GM13977 (cell line): ENCODE measurements around the gene OSBP2.
A peak's percentile ranks its signal among the peaks of the same experiment; 100 is the strongest.

Source experiments
- DNase-seq: peaks from one replicate; pipeline ENCODE4 v3.0.0; 2012; ENCODE audit warnings: low spot score
- CTCF ChIP-seq: IDR thresholded peaks from 2 replicates; pipeline ENCODE4 v1.5.1; 2012; ENCODE audit warnings: mild to moderate bottlenecking, control low read depth; ENCODE audit not compliant: insufficient read depth; ENCODE audit errors: extremely low read depth, missing control alignments
- in situ Hi-C: fragments of 300-500 bp; cut with MboI; formaldehyde crosslinking; loops from one replicate; pipeline ENCODE4 v1.12.0; 2022; ENCODE audit warnings: low sequenced_read_pairs, low pct_unique_long_range_greater_than_20kb, mixed read lengths, inconsistent platforms; ENCODE audit not compliant: unreplicated experiment

Gene OSBP2, protein sequence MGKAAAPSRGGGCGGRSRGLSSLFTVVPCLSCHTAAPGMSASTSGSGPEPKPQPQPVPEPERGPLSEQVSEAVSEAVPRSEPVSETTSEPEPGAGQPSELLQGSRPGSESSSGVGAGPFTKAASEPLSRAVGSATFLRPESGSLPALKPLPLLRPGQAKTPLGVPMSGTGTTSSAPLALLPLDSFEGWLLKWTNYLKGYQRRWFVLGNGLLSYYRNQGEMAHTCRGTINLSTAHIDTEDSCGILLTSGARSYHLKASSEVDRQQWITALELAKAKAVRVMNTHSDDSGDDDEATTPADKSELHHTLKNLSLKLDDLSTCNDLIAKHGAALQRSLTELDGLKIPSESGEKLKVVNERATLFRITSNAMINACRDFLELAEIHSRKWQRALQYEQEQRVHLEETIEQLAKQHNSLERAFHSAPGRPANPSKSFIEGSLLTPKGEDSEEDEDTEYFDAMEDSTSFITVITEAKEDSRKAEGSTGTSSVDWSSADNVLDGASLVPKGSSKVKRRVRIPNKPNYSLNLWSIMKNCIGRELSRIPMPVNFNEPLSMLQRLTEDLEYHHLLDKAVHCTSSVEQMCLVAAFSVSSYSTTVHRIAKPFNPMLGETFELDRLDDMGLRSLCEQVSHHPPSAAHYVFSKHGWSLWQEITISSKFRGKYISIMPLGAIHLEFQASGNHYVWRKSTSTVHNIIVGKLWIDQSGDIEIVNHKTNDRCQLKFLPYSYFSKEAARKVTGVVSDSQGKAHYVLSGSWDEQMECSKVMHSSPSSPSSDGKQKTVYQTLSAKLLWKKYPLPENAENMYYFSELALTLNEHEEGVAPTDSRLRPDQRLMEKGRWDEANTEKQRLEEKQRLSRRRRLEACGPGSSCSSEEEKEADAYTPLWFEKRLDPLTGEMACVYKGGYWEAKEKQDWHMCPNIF

GRCh38 chr22:30694640-30695350 is at the start of gene OSBP2:
OSBP2 (plus strand) TSS chr22:30694874; CDS start chr22:30694910, 36 bp downstream.
- peak; percentile 10 for TF ChIP-seq CTCF
- in situ Hi-C loops: no loop called here
- DNase-seq: peak; percentile 66

DNA sequence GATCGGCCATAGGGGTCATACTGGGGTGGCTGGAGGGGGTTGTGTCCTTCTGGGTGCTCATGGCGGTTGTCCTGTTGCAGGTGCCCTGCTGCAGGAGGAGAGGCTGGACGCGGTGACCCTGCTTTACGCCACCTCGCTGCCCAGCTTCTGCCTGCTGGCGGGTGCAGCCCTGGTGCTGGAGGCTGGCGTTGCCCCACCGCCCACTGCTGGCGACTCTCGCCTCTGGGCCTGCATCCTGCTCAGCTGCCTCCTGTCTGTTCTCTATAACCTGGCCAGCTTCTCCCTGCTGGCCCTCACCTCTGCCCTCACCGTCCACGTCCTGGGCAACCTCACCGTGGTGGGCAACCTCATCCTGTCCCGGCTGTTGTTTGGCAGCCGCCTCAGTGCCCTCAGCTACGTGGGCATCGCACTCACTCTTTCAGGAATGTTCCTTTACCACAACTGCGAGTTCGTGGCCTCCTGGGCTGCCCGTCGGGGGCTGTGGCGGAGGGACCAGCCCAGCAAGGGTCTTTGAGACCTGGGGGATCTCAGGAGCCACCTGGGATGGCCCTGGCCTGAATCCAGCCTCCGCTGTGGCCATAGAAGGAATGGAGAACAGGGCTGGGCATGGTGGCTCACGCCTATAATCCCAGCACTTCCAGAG is 48.0 kb upstream of the OSBP2 start:
- TF ChIP-seq CTCF: no peak
- in situ Hi-C loops: loop anchor here (25.0 kb wide), 1 partner anchor 241 kb away; no protein-coding TSS in a partner anchor
- DNase-seq: no peak

DNA sequence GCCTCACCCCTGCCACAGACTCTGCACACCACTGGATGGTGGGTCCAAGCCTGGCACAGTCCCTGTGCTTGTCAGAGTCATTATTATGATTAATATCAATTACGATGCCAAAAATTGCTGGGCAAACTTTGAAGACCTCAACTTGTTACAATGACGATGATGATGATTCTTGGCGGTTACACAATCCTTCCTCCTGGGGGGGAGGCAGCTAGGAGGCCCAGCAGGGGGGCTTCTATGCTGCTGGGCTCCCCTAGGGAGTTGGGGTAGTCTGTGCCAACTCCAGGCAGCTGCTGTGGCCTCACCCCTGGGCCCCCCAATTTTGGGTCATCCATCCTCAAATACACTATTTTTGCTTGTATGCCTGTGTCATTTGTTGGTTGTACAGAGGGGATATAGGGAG is 47.1 kb upstream of the OSBP2 start:
- no peak for TF ChIP-seq CTCF
- in situ Hi-C loops: loop anchor here (25.0 kb wide), 1 partner anchor 240 kb away; no protein-coding TSS in a partner anchor
- DNase-seq: no peak

DNA sequence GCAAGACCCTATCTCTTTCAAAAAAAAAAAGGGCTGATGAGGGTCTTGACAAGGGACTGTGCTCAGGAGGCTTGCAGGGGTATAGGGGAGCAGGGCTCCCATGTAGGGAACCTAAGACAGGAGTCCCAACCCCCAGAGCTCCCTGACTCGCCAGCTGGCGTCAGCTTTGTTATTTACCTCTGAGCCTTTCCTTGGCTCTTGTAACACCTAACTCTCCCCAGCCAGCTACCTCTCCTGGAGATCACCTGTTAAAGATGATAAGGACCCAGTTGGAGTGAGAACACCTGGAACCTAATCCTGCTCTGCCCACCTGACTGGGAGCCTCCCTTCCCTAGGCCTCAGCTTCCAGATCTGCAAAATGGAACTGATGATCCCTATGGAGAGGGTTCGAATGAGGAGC is 45.8 kb upstream of the OSBP2 start:
- TF ChIP-seq CTCF: no peak
- in situ Hi-C loops: loop anchor here (25.0 kb wide), 1 partner anchor 238 kb away; no protein-coding TSS in a partner anchor

DNA sequence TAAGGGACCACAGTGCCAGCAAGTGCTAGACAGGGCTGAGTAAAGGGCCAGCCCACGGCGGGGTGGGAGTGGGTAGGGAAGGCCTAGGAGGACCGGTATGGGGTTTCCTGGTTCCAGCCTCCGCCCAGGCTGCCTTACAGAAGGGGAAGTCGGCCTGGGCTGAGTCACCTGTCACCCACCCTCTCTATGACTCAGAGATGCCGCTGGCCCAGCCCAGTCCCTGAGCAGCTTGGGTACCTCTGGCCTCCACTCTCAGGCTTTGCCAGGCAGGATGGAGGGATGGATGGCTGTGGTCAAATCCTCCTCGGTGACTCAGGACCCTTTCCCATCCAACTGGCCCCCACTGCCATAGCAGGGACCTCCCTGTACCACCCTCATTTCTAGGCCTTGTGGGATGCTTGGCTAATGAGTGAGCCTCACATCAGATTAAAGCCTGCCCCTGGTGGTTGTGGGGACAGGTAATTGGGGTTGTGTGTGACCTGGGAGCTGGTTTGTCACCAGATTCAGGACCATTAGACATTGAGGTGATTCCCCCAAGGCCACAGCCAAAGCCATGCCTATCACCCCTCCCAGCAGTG is 45.2 kb upstream of the OSBP2 start:
- no peak for TF ChIP-seq CTCF
- in situ Hi-C loops: loop anchor here (25.0 kb wide), 1 partner anchor 238 kb away; no protein-coding TSS in a partner anchor
- DNase-seq: peak; percentile 82

More for the DNA sequence above, 45.8 kb upstream of the OSBP2 start:
- DNase-seq: no peak
